ENCODE measurements around the gene ZBTB7C.

ZBTB7C gene

DNA sequence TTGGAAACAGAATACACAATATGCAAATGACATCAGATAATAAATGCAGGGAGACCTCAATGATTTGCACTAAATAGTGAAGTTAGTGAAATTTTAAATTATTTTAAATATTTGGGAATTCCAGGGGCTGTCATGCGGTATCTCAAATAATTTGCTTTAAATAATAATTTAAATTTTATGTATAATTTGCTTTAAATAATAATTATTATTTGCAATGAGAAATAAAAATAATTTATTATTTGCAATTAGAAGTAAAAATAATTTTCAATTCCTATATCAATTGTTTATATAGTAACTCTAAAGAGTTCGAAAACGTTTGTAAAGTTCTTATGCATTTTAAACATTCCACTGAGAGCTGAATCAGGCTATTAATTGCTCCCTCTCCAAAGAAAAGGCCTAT is 226.4 kb downstream of the ZBTB7C start:
- DNase-seq: no peak

- no peak for DNase-seq
Measured at GRCh38 chr18:48181857-48182256, 227.3 kb downstream of the ZBTB7C start.

DNA sequence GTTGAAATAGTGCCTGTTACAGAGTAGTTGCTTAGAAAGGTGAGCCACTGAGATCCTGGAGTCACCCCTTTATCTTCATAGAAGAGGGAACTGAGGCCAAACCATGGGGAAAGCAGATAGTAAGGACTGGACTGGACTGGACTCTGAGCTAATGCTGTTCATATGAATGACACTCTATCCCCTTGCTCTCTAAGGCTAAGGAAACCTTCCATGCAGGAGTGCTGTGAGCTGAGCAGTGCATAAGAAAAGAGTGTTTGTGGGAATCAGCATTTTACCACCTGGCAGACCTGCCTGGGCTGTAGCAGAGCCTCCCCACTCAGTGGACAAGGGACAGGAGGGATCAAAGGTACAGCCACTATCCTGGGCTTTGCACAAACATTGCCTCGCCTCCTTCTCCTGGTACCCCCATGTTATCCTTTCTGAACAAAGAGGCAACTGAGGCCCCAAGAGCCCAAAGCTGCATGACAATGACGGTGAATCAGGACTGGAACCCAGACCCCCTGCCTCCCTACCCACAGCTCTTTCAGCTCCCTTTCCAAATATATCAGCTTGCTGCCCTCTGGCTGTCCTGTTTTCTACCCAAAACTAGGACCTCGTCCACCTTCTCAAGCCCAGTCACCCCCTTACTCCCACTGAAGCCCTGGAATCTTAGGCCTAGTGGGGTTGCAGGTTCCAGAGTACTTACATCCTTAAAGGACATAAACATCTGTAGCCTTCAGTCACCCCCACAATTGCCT is 227.9 kb downstream of the ZBTB7C start:
- DNase-seq: no peak

GRCh38 chr18:48179666-48180065 is 229.5 kb downstream of the ZBTB7C start:
- no peak for DNase-seq

DNA sequence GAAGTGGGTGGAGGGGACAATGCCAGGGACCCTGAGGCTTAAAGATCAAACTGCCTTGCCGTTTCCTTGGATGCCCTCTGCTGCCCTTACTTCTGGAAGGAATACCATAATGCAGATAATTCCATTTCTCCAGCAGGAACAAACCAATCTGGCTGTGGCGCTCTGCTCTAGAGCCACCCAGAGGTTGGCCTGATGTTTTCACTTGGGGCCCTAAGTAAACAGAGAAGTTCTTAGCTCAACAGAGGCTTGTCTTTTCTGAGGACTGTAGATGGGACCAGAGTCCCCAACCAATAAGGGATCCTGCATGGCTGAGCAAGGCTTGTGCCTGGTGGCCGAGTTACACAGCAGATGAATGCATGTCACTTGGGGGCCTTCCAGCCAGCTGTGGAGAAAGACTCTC is 230.2 kb downstream of the ZBTB7C start:
- no peak for DNase-seq

GRCh38 chr18:48176909-48177308 is 232.3 kb downstream of the ZBTB7C start:
- no peak for DNase-seq

DNA sequence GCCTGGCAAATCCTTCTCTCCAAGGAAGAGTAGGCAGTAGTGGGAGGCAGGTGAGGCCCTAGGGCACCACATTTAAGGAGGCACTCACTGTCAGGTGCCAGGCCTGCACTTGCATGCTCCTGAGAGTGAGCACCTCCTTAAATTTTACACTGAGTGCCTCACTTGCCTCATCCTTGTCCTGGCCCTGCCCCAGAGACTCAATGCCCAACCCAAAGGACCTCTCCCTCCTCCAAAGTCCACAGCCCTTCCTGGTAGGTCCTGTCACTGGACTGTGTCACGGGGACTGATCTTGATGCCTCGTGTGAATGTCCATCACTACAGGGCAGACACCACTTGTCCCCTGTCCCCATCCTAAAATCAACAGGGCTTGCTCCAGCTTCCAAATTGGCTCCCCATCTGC is 235.6 kb downstream of the ZBTB7C start:
- DNase-seq: no peak

DNA sequence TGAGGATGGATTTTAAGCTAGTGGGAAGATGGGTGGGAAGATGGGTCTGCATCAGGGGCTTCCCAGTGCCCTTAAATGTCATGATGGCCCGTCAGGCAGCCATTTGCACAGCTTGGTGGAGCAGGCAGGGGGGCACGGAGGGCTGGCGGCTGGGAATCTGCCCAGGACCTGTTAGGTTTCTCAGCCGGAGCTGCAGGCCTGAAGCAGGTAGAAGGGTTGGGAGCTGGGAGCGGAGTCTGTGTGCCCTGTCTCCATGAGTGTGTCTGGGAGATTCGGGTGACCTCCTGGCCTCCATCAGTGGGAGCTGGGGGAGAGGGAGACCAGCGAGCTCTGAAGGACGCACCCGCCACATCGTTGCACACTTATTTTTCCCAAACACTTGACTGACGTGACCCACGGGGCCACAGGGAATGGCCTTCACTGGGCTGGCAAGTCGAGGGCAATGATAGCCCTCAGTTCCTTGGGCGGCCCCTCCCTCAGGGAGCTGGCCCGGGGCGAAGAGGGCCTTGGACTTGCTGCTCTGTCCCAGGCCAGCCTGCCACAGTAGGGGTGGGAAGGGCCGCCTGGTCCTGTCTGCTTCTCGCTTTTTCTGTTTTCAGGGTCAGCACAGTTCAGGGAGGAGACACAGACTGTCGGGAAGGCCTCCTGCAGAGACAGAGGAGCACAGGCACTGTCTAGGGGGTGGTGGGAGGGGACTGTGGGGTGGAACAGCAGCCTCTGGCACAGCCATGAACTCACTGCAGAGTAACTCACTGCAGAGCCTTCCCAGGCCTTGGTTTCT is 236.8 kb downstream of the ZBTB7C start:
- no peak for DNase-seq

- no peak for DNase-seq
Measured at GRCh38 chr18:48171490-48172188, 237.5 kb downstream of the ZBTB7C start.

DNA sequence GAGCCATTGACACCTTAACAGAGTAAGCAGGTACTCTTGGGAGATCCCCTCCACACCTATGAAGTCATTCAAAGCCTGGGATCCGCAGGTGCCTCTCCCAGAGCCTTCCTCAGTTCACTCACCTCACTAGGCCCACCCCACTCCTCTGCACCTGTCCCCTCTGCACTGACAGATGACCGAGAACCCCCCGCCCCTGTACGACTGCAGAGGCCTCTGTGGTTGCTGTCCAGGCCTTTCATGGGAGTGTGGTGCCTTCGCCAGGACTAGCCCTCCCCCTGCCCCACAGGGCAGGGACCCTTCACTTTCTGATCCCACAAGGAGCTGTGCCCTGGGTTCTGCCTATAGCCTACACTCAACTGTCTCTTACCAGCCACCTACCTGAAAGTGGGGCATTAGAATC is 238.5 kb downstream of the ZBTB7C start:
- DNase-seq: no peak

DNA sequence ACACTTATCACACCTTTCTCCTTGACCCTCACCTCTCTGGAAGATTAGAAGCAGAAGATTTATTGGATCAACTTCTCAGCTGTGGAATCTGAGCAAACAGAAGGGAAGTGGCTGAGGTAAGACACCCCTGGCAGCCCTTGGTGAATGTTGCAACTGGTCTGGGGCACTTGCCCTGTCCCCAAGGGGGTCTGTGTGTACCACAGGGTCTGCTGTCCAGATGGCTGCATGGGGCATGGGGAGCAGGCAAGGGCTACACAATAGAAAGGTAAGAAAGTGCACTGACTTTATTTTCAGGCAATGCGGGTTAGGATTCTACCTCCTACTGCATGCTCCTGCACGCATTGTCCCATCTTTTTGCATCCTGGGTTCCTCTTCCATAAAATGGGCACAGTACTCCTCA is 240.3 kb downstream of the ZBTB7C start:
- no peak for DNase-seq

DNA sequence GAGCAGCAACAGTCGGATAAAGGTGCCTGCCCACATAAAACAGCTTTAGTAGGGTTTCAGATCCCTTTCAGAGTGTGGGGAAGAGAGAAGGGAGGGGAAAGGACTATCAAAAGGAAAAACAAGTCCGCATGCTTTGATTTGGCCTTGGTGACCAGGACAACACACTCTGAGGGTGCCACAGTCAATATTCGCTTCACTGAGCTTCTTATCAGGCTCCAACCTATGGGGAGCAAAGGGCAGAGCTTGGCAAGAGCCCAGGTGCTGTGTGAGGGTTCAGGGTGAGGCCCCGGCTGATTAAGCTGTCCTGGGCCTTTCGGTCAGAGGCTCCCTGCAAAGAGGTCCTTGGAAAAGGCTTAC is 241.3 kb downstream of the ZBTB7C start:
- no peak for DNase-seq

- no peak for DNase-seq
Measured at GRCh38 chr18:48166336-48166875, 242.8 kb downstream of the ZBTB7C start.

- DNase-seq: no peak
Measured at GRCh38 chr18:48165111-48165866, 243.9 kb downstream of the ZBTB7C start.

- no peak for DNase-seq
Measured at GRCh38 chr18:48164701-48165100, 244.5 kb downstream of the ZBTB7C start.

GRCh38 chr18:48164116-48164515 is 245.1 kb downstream of the ZBTB7C start:
- DNase-seq: no peak

DNA sequence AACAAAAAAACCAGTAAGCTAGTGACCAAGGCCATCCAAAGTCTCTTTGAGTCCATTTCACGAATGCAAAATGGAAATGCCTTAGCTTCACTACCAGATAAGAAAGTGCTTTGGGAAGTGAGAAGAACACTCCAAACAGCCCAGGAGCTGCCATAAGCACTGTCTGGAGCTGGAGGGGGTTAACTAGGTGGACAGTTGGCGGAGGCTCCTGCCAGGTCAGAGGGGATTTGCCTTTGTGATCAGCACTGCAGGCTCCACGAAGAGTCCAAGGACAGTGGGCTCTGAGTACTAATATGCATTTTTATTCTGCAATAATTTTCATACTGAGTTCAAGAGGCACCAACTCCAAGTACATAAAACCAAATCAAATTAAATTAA is 245.5 kb downstream of the ZBTB7C start:
- DNase-seq: no peak

- DNase-seq: no peak
Measured at GRCh38 chr18:48162956-48163737, 246.0 kb downstream of the ZBTB7C start.

- DNase-seq: no peak
Measured at GRCh38 chr18:48161911-48162698, 247.1 kb downstream of the ZBTB7C start.

- peak in 1 of 2 experiments; percentile 39 for DNase-seq
Measured at GRCh38 chr18:48161191-48161910, 247.8 kb downstream of the ZBTB7C start.

DNA sequence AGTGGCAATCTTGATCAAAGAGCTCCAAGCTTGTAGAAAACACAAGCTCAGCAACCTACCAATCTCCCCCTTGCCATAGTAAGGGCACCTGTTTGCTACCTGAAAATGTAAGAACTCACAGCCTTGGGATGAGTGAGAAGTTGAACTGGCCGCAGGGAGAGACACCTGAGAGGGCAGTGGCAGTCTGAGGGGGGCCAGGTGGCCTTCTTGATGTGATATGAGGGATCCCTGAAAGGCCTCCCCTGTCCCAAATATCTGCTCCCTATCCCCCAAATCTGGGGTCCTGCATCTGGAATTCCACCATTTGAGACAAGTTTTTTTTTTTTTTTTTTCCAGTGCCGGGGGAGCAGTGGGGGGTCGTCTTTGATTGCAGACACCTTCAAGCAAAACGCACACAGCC is 248.6 kb downstream of the ZBTB7C start:
- no peak for DNase-seq

All from NCI-H187 (cell line).